HG03342 (cell line): Measurements from ENCODE around the gene RBM5.

ENCODE experiments used
- ATAC-seq: cut with Tn5 transposase; IDR thresholded peaks from one replicate; pipeline ENCODE4 v1.9.1; 2021; ENCODE audit warnings: mild to moderate bottlenecking, moderate library complexity; ENCODE audit not compliant: unreplicated experiment

Gene RBM5

DNA sequence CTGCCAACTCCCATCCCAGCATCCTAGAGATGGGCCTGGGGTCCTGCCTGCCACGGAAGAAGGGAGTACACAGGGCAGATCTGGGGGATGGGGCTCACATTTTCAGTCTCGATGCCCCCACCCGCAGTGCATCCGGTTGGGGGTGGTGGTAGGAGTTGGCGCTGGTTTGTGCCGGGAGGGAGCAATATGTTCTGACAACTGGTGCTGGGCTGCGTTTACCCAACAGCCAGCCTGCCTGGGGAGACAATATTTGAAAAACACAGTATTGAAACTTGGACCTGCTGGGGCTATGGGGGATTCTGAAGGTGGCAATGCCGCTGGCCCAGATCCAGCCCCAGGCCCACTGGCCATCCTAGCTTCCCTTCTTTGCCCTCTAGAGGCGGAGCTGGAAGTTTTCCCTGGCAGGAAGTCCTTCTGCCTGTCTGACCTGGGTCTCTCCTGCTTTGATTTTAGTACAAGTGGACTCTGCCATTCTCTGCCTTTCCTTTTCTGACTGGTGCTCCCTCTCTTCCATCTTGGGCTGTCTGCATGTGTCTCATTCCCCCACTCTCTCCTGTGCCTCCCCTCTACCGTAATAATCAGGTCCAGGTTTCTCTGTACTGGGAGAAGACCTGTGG is 69.9 kb downstream of the RBM5 start:
- ATAC-seq: no peak

DNA sequence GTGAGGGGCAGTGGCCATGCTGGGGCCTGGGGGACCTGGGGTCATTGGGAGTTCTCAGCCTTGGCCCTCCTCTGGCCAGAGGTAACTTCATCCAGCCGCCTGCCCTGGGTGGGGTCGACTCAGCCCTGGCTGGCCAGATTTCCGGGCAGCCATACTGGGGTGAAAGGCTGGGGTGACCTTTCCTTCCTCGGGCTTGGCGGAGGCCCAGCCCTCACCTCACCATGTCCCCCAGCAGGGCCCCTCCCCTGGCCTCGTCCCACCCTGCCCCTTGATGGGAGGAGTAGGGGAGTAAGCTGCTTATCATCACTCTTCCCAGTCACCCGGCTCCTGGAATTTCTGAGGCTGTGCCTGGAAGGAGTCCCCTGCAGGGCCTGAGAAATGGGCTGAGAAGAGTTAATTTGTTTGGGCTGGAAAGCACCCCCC is 71.9 kb downstream of the RBM5 start:
- no peak for ATAC-seq

DNA sequence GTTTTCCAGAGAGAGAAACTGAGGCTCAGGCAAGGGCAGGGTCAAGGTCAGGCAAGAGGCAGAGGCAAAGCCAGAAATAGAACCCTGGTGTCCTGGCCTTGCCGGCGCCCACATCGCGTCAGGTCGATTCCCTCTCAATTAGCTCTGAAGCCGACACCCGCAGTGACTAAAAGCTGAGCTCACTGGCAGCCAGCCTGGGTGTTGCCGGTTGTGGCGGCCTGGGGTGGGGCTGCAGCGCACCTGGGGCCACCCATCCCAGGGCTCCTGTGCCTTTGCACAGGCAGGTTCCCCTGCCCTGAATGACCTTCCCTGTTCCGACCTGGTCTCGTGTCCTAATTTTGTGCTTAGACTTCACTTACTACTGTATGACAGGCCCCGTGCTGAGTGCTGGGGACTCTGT is 72.6 kb downstream of the RBM5 start:
- ATAC-seq: no peak

DNA sequence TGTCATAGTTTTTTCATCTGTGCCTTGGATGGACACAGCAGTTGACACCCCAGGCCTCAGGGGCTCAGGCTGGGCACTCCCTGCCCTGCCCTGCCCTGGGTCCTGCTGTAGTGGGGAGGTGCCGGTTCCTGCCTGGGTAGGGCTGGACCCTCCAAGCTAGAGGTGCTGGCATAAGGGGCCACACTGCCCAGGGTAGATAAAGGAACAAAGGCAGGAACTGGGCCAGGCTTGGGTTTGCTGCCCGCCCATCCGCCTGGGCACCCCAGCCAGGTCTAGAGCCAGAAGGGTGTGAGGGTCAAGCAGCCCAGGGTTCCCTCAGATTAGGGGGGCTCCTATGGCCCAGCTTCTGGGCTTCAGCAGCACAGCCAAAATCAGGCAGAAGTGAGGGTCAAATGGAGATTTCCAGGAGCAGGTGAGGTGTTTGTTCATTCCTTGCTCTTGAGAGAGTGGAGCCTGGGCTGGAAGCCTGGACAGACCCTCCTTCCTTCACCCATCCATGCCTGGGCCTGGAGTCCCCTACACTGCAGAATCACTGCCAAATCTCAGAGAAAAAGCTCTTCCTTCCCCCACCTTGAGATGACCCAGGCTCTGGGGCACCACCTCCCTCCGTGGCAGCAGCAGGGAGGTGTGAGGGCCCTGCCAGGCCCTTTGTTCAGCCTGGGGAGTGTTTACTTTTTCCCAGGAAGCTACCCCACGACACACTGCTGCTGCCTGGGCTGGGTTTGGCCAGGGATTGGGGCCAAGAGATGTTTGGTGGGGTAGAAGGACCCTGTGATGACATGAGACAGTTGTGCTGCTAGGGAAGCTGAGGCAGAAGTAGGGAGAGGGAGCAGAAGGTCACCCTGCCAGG is 73.5 kb downstream of the RBM5 start:
- ATAC-seq: no peak

DNA sequence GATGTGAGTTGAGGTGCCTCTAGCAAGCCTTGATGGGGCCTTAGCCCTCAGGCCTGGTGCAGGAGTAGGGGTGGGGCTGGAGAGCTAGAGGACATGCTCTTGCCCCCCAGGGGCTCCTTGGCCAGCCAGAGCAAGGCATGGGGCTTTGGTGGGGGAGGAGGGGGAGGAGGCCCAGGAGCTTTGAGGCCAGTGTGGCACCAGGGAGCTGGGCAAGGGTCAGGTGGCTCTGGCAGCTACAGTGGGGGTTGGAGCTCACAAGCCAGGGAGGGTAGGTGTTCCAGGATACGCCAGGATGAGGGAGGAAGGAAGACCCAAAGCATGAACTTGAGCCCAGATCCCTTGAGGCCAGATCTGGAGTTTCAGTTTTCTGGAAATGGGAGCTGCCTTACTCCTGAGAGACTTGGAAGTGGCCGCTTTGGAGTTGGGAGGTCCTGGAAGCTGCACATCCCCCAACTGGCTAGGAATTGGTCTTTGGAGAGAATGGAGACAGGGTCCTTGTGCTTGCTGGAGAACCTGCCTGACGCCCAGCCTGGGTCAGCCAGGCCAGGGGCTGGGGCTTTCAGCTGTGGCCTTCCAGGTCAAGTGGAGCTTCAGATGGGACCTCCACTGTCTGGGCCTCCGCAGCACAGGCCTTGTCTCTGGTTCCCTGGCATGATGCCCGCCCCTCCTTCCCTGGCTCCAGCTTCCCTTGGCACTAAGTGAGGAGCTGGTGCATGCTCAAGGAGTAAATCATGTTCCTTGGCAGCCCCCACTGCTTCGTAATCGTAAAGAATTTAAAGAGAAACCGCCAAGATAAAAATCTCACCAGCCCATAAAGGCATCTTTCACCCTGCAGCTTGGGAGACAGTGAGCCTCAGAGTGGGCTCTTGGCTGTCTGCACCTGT is 75.1 kb downstream of the RBM5 start:
- ATAC-seq: no peak

DNA sequence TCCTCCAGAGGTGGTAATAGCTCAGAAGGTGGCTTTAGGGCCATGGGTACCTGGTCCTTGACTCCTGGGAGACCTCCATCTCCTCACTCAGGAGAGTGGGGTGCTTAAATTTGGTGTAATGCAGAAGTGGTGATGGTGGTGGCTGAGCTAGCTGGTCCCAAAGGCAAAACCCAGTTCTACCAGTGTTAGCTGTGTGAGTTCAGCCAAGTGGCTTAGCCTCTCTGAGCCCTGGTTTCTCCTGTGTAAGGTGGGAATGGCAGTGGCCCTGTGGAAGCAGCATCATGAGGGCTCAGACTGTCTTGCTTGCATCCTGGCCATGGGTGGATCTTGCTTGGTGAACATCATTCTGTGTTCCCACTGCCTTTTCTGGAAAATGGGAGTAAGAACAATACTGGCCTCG is 75.8 kb downstream of the RBM5 start:
- ATAC-seq: no peak

DNA sequence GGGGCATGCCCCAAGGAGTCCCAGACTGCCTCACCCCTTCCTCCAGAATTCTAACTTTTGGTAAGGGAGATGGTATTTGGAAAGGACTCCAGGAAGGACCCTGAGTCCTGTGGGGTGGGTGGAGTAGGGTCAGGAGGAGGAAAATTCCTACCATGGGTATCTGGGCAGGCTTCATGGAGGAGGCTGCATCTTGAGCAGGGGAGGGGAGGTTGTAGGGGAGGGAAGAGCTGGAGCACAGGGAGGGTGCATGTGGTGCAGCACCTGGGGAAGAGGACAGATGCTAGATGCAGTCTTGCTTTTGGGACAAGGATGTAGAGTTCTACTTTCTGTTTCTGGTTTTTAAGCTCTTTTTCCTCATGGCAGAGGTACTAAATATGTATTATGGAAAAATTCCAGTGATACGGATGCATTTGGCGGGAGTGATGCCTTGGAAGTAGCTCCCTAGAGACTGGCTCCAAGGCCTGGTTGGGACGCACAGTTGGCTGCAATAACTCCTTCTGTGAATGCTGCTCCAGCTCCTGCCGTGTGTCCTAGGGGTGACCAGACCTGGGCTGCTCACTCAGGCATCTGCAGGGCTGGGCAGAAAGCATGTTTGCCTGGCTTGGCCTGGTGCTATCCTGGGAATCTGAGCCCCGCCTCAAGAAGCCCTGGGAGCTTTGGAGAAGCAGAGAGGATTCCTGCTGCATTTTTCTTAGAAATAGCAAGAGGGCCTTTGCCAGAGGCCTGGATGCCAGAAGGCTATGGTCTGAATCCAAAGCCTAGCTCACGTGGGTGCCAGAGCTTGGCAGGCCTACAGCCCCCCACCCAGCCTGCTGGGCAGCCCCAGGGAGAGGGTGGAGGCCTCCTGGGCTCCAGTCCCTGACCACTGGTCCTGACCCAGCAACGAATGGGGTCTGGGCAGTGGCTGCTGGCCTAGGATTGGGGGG is 76.5 kb downstream of the RBM5 start:
- no peak for ATAC-seq

DNA sequence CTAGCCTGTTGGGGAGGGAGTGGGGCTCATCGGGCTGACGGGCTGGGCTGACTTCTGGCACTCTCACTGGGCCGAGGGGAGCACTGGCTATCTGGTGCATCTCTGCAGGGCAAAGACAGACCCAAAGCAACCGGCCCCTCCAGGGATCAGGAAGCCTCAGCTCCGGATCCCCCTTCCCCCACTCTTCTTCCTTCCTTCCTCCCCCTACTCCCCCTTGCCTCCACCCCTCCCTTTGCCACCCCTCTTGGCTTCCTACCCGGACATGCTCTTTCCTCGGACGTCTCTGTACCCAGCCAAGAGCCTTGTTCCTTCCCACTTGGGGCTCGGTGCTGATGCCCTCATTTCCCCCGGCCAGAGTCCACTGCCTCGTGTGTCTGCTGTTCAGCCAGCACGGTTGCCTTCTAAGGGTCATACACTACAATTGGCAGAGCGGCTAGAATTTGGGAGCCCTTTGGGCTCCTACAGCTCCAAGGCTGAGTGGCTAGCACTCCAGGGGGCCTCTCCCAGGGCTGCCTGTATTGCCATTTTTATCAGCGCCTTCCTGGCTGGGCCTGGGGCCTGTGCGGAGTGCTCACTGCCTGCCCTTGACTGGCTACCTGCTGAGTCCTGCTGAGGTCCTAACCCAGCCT is 77.3 kb downstream of the RBM5 start:
- no peak for ATAC-seq

DNA sequence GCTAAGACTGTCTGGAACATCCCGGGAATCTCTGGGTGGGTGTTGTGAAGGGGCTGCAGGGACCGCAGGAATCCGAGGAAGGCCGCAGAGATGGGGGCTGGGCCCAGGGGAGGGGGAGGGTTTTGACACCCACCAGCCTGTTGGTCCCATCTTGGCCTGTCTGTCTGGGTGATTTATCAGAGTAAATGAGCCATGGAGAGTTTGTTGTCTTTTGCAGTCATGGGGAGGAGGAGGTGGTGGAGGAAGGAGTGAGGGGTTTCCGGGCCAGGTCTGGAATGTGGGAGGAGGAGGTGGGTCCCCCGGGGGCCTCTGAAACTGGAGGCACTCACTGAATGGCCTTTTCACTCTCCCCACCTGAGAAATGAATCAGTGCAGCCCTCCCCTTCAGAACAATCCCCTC is 77.9 kb downstream of the RBM5 start:
- ATAC-seq: no peak

DNA sequence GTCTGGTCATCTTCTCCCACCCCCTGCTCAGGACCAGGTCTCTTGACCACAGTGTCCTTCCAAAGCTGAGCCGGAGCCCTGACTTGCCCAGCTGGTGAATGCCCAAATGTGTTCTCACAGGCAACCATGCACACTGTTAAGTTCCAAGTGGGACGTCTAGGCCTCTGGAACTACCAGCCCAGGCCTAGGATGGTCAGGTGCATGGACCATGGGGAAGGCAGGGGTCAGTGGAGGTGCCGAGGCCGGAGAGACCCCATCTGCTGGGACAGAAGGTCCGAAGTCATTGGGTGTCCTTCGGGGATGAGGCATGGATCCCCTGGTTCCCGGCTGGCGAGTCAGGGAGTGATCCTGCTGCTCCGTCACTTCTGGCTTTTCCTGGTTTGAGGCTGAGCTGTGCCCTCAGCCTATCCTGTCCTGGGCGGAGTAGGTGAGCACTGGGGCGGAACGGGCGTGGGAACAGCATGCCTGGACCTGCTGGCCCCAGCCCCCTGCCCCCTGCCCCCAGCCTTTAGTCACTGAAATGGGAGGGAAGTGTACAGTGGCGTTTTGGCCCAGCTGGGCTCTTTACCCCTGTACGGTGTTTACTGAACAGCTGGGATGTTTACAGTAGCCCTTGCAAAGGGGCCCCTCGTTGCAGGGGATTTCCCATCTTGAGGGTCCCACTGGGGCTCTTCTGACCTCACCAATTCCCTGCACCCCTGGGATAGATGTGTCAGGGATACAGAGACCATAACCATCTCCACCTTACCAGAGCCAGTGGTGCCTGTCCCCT is 78.5 kb downstream of the RBM5 start:
- no peak for ATAC-seq

DNA sequence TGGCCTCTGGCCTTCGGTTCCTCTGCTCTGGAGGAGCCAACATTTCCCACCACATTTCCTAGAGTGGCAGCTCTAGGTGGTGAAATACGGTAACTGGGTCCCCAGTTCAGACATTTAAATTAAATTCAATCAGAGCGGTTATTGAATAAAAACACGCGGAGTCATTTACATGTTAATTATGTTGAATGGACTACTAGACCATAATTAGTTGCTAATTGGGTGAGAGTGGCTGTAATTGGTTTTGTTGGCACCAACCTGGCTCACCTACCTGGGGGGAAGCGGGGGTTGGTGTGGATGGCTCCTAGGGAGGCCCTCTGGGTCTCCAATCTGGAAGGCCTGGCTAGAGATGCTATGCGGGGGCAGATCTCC is 79.1 kb downstream of the RBM5 start:
- no peak for ATAC-seq

DNA sequence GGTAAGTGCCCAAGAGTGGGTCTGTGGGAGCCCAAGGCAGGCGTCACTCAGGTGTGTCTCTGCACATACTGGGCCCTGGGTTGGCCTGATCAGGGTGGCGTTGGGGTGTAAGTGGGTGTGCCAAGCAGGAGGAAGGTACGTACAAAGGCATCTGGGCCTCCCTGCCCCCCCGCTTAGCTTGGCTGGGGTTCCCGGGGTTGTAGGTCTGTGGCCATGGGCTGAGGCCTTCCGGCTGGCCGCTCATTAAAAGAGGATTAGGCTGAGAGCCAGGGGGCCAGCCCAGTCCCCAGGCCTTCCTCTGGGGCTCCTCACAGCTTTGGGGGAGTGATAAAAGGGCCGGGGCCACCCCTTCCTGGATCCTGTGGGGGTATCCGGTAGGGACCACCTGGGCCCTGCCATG is 79.7 kb downstream of the RBM5 start:
- ATAC-seq: no peak
